GM23338 (cell line): Measurements from ENCODE around the gene PLOD3. TPM values are rescaled to one million over a fixed set of nuclear protein-coding genes. Genes with fewer than 3 reads are reported as not detected.
"Not testable (repeated sequence)": the region's sequence is repeated elsewhere in the genome, so short reads cannot be mapped to it uniquely, and the experiment has no call there.

Experiments
- ATAC-seq: fragments of 200-7000 bp; cut with Tn5 transposase; 3 replicates; pipeline ENCODE4 v1.9.1; 2020
- DNase-seq: peaks from one replicate; pipeline ENCODE4 v3.0.0-alpha.2; 2015; ENCODE audit warnings: low spot score
- H2AFZ ChIP-seq: fragments of 200-600 bp; sonication (generic); 2 replicates; pipeline ENCODE4 v1.8.0; 2016; ENCODE audit warnings: antibody characterized with exemption, mild to moderate bottlenecking, moderate library complexity
- H3F3A ChIP-seq: fragments of 200-600 bp; sonication (generic); replicated peaks from 2 replicates; pipeline ENCODE4 v1.8.0; 2017; ENCODE audit warnings: antibody characterized with exemption, mixed run types, low read depth
- H3K27ac ChIP-seq: fragments of 200-600 bp; sonication (generic); 2 replicates; pipeline ENCODE4 v1.6.1; 2016; ENCODE audit warnings: low read depth
- H3K27me3 ChIP-seq: fragments of 200-600 bp; sonication (generic); 2 replicates; pipeline ENCODE4 v1.8.0; 2016; ENCODE audit warnings: mild to moderate bottlenecking, mixed run types, moderate library complexity; ENCODE audit not compliant: insufficient read depth
- H3K36me3 ChIP-seq: fragments of 200-600 bp; sonication (generic); 2 replicates; pipeline ENCODE4 v1.8.0; 2016; ENCODE audit warnings: mild to moderate bottlenecking; ENCODE audit not compliant: insufficient read depth
- H3K4me1 ChIP-seq: fragments of 200-600 bp; sonication (generic); 2 replicates; pipeline ENCODE4 v1.8.0; 2016; ENCODE audit warnings: mild to moderate bottlenecking, moderate library complexity; ENCODE audit not compliant: insufficient read depth
- H3K4me2 ChIP-seq: fragments of 200-600 bp; sonication (generic); 2 replicates; pipeline ENCODE4 v1.7.1; 2017; ENCODE audit warnings: mixed run types
- H3K4me3 ChIP-seq: fragments of 200-600 bp; sonication (generic); 2 replicates; pipeline ENCODE4 v1.6.1; 2016; ENCODE audit warnings: mixed run types
- H3K79me2 ChIP-seq: fragments of 200-600 bp; sonication (generic); replicated peaks from 2 replicates; pipeline ENCODE4 v1.8.0; 2017; ENCODE audit warnings: mild to moderate bottlenecking; ENCODE audit not compliant: insufficient read depth
- H3K9me2 ChIP-seq: fragments of 200-600 bp; sonication (generic); 2 replicates; pipeline ENCODE4 v1.8.0; 2017; ENCODE audit not compliant: insufficient read depth
- H4K20me1 ChIP-seq: fragments of 200-600 bp; sonication (generic); replicated peaks from 2 replicates; pipeline ENCODE4 v1.8.0; 2017; ENCODE audit warnings: mild to moderate bottlenecking; ENCODE audit not compliant: insufficient read depth
- H3K27ac Mint-ChIP-seq: 2 replicates; pipeline ENCODE4 v1.8.0; 2020; ENCODE audit warnings: inconsistent platforms, mild to moderate bottlenecking, moderate library complexity, mixed read lengths
- H3K27me3 Mint-ChIP-seq: 3 replicates; pipeline ENCODE4 v1.8.0; 2022; ENCODE audit warnings: low read depth, mild to moderate bottlenecking, moderate library complexity, mixed read lengths, inconsistent platforms; ENCODE audit not compliant: insufficient read depth, poor library complexity
- H3K36me3 Mint-ChIP-seq: 3 replicates; pipeline ENCODE4 v1.8.0; 2021; ENCODE audit warnings: low read depth, mild to moderate bottlenecking, inconsistent platforms, moderate library complexity, mixed read lengths
- H3K4me1 Mint-ChIP-seq: 3 replicates; pipeline ENCODE4 v1.8.0; 2020; ENCODE audit warnings: mild to moderate bottlenecking, inconsistent platforms, mixed read lengths
- H3K4me3 Mint-ChIP-seq: 3 replicates; pipeline ENCODE4 v1.8.0; 2021; ENCODE audit warnings: moderate library complexity, mild to moderate bottlenecking, inconsistent platforms, mixed read lengths
- H3K9me3 Mint-ChIP-seq: 3 replicates; pipeline ENCODE4 v1.8.0; 2020; ENCODE audit warnings: moderate library complexity, mild to moderate bottlenecking, inconsistent platforms, mixed read lengths
- CREB1 ChIP-seq: fragments of 250-450 bp; sonication (Bioruptor Pico); IDR thresholded peaks from 2 replicates; pipeline ENCODE4 v1.5.0; 2020; ENCODE audit warnings: low read depth, mild to moderate bottlenecking, moderate library complexity
- EZH2 ChIP-seq: fragments of 200-600 bp; sonication (generic); IDR thresholded peaks from one replicate; pipeline ENCODE4 v1.8.0; 2017; ENCODE audit warnings: antibody characterized with exemption, mild to moderate bottlenecking, low read depth; ENCODE audit not compliant: unreplicated experiment
- ZNF331 ChIP-seq: fragments of 250-450 bp; sonication (Bioruptor Pico); IDR thresholded peaks from 2 replicates; pipeline ENCODE4 v1.5.0; 2020; ENCODE audit warnings: low read depth, mild to moderate bottlenecking, moderate library complexity
- polyA plus RNA-seq: library from polyadenylated mRNA; unstranded; fragments of >200 nt; fragmentation: Nextera tagmentation; extraction: Ambion mirVana; gene quantifications from 2 replicates; pipeline ENCODE4 v1.2.1, GENCODE V29; 2016
- total RNA-seq: library from RNA; depleted of rRNA; stranded (reverse); fragments of >200 nt; shearing (Covaris generic); gene quantifications from 2 replicates; pipeline ENCODE4 v1.2.3, GENCODE V29; 2014

The PLOD3 gene
- total and polyA plus RNA-seq, 2 experiments from 2014 or later: 35.2 to 40.7 TPM

GRCh38 chr7:101258243-101258731, 40.9 kb upstream of the PLOD3 start:
- ATAC-seq: no peak
- DNase-seq: no peak
- H3F3A ChIP-seq: 0 out of 2 replicates have a peak, but pooled peaks cover 2% of the 10 kb centered on the region
- no peaks in the 10 kb centered on the region for H3K36me3 Mint-ChIP-seq
- peaks cover 4% of the 10 kb centered on the region; the same call in 2 of the 3 replicates for H3K4me1 Mint-ChIP-seq
- H3K27ac ChIP-seq: no peak overlapping the region
- no peaks in the 10 kb centered on the region for H3K79me2 ChIP-seq
- H3K27me3 ChIP-seq: no peaks in the 10 kb centered on the region
- TF ChIP-seq ZNF331 (CRISPR knock-in tag) (no peak), EZH2 (no peak)
- no peak overlapping the region for H3K27ac Mint-ChIP-seq
- no peaks in the 10 kb centered on the region for H3K4me1 ChIP-seq
- no peak overlapping the region for H3K4me3 ChIP-seq
- peaks cover 6% of the 10 kb centered on the region for H3K27me3 Mint-ChIP-seq
- no peaks in the 10 kb centered on the region for H3K36me3 ChIP-seq
- no peak overlapping the region for H3K4me2 ChIP-seq
- H3K9me3 Mint-ChIP-seq: no peaks in the 10 kb centered on the region
- no peaks in the 10 kb centered on the region for H4K20me1 ChIP-seq
- no peaks in the 10 kb centered on the region for H3K9me2 ChIP-seq
- no peak overlapping the region for H3K4me3 Mint-ChIP-seq
- H2AFZ ChIP-seq: no peak overlapping the region

GRCh38 chr7:101255796-101256195, 38.4 kb upstream of the PLOD3 start:
- no peak overlapping the region for H3K27ac Mint-ChIP-seq

GRCh38 chr7:101253199-101253598, 35.8 kb upstream of the PLOD3 start:
- not testable (repeated sequence) for H3K4me1 ChIP-seq, H3K36me3 ChIP-seq, DNase-seq, H3K27ac ChIP-seq, H3K27me3 ChIP-seq, ATAC-seq, H3K4me1 Mint-ChIP-seq, H3K27ac Mint-ChIP-seq, H3K4me3 Mint-ChIP-seq, H3K27me3 Mint-ChIP-seq, H3K9me2 ChIP-seq, H3K4me2 ChIP-seq, H3K9me3 Mint-ChIP-seq, H3F3A ChIP-seq
- Histone ChIP-seq H3K4me3 (peak overlapping the region; percentile 51; the same call in 1 of the 2 replicates), H4K20me1 (peaks cover 10% of the 10 kb centered on the region; the same call in 1 of the 2 replicates), H2AFZ (peak overlapping the region; percentile 83; the same call in 1 of the 2 replicates), H3K79me2 (peaks cover 36% of the 10 kb centered on the region)
- peaks cover 11% of the 10 kb centered on the region for H3K36me3 Mint-ChIP-seq

More at GRCh38 chr7:101255796-101256195, 38.4 kb upstream of the PLOD3 start:
- TF ChIP-seq CREB1 (CRISPR knock-in tag) (no peak), EZH2 (no peak)
- H4K20me1 ChIP-seq: peaks cover 6% of the 10 kb centered on the region; the same call in 1 of the 2 replicates
- no peak overlapping the region for H3K4me3 ChIP-seq
- no peak overlapping the region; the same call in 1 of the 2 replicates for H3K27ac ChIP-seq
- peaks cover 12% of the 10 kb centered on the region for H3K79me2 ChIP-seq
- ATAC-seq (no peak), DNase-seq (no peak)
- H3F3A ChIP-seq: 0 out of 2 replicates have a peak, but pooled peaks cover 2% of the 10 kb centered on the region
- peaks cover 5% of the 10 kb centered on the region for H3K27me3 Mint-ChIP-seq
- H3K4me1 ChIP-seq: peaks cover 6% of the 10 kb centered on the region; the same call in 1 of the 2 replicates
- H3K9me2 ChIP-seq: no peaks in the 10 kb centered on the region
- H3K4me1 Mint-ChIP-seq: peaks cover 9% of the 10 kb centered on the region
- no peaks in the 10 kb centered on the region; the same call in 2 of the 3 replicates for H3K9me3 Mint-ChIP-seq
- H3K36me3 Mint-ChIP-seq: peaks cover 5% of the 10 kb centered on the region; the same call in 1 of the 3 replicates
- no peak overlapping the region for H2AFZ ChIP-seq
- H3K27me3 ChIP-seq: no peaks in the 10 kb centered on the region
- H3K4me2 ChIP-seq: no peak overlapping the region
- no peak overlapping the region for H3K4me3 Mint-ChIP-seq
- no peaks in the 10 kb centered on the region for H3K36me3 ChIP-seq
